SU-DHL-6 (cell line): ENCODE measurements around the gene PRR12.

Experiments
- H2AFZ ChIP-seq: fragments of 200-600 bp; sonication (generic); 2 replicates; pipeline ENCODE4 v1.6.1; 2014; ENCODE audit warnings: low read depth, mild to moderate bottlenecking, moderate library complexity, mixed read lengths, antibody characterized with exemption, low read length; ENCODE audit not compliant: severe bottlenecking
- H3F3A ChIP-seq: fragments of 200-600 bp; shearing (Covaris generic); 2 replicates; pipeline ENCODE4 v1.6.0; 2016; ENCODE audit warnings: antibody characterized with exemption, mild to moderate bottlenecking; ENCODE audit not compliant: insufficient read depth
- H3K27ac ChIP-seq: fragments of 200-600 bp; sonication (generic); 2 replicates; pipeline ENCODE4 v1.5.1; 2016; ENCODE audit warnings: low read depth, mild to moderate bottlenecking, low read length, moderate library complexity, mixed read lengths
- H3K27me3 ChIP-seq: fragments of 200-600 bp; sonication (generic), shearing (Covaris generic); 2 replicates; pipeline ENCODE4 v1.6.0; 2014; ENCODE audit warnings: mild to moderate bottlenecking, low read length
- H3K36me3 ChIP-seq: fragments of 200-600 bp; sonication (generic); 2 replicates; pipeline ENCODE4 v1.6.1; 2014; ENCODE audit warnings: mild to moderate bottlenecking, low read length, mixed read lengths
- H3K4me2 ChIP-seq: fragments of 300-600, 200-600 bp; shearing (Covaris generic), sonication (generic); 2 replicates; pipeline ENCODE4 v1.6.0; 2014; ENCODE audit warnings: low read length, low read depth, mild to moderate bottlenecking; ENCODE audit not compliant: poor library complexity, severe bottlenecking
- H3K4me3 ChIP-seq: fragments of 200-600 bp; sonication (generic); 2 replicates; pipeline ENCODE4 v1.5.1; 2014; ENCODE audit warnings: antibody characterized with exemption, low read length, mild to moderate bottlenecking, mixed read lengths; ENCODE audit not compliant: insufficient read depth, poor library complexity, severe bottlenecking
- H3K79me2 ChIP-seq: fragments of 200-600 bp; sonication (generic); 2 replicates; pipeline ENCODE4 v1.6.1; 2014; ENCODE audit warnings: mild to moderate bottlenecking, low read length, moderate library complexity; ENCODE audit not compliant: insufficient read depth
- H3K9ac ChIP-seq: fragments of 200-600 bp; sonication (generic); 2 replicates; pipeline ENCODE4 v1.7.0; 2014; ENCODE audit warnings: mild to moderate bottlenecking, low read length
- H3K9me2 ChIP-seq: fragments of 200-600 bp; sonication (generic); replicated peaks from 2 replicates; pipeline ENCODE4 v1.6.1; 2014; ENCODE audit warnings: low read length; ENCODE audit not compliant: insufficient read depth
- H3K9me3 ChIP-seq: fragments of 200-600 bp; sonication (generic); 2 replicates; pipeline ENCODE4 v1.6.1; 2014; ENCODE audit warnings: low read length, mixed read lengths; ENCODE audit not compliant: insufficient read depth
- H4K20me1 ChIP-seq: fragments of 200-600 bp; sonication (generic); 2 replicates; pipeline ENCODE4 v1.6.1; 2014; ENCODE audit warnings: low read depth, mild to moderate bottlenecking, antibody characterized with exemption, low read length, moderate library complexity, mixed read lengths
- EZH2phosphoT487 ChIP-seq: fragments of 200-600 bp; sonication (generic), shearing (Covaris generic); conservative IDR thresholded peaks from 2 replicates; pipeline ENCODE4 v1.6.1; 2018; ENCODE audit warnings: mild to moderate bottlenecking, antibody characterized with exemption, low read length, moderate library complexity, mixed read lengths
- TF ChIP-seq, protein P1 (sequence below): fragments of 200-600 bp; sonication (generic); IDR thresholded peaks from one replicate; pipeline ENCODE4 v1.5.1; 2017; ENCODE audit warnings: antibody characterized with exemption, mild to moderate bottlenecking, low read length, moderate library complexity; ENCODE audit not compliant: insufficient read depth, poor library complexity, severe bottlenecking

PRR12 gene

DNA sequence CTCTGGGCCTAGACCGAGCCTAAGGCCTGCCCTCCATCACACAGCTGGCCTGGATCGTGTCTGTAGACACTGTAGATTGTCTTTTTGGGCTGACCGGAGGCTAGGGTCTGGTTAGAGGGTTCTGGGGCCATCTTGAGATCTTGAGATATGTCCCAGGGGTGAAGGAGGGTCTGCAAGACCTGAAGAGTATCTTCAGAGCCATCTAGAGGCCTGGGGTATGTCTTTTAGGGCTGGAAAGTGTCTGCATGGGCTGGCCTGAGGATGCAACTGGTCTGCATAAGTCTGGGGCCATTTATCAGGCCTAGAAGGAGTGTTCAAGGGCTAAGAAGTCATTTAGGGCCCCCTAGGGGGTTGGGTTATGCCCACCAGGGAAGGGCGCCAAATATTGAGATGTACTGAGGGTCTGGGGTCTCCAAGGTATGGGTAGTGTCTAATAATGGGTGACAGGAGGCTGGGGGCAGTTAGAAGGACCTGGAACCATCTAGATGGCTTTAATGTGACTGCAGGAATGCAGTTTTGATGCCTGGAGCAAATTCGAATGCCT is 51.6 kb downstream of the PRR12 start:
- Histone ChIP-seq H3K27me3 (no peaks in the 10 kb centered on the region), H3K9me2 (no peaks in the 10 kb centered on the region), H2AFZ (no peak overlapping the region), H3K9me3 (no peaks in the 10 kb centered on the region), H3K4me3 (peak overlapping the region; percentile 66), H3K9ac (peak overlapping the region; percentile 80), H3K79me2 (peaks cover 28% of the 10 kb centered on the region), H3K27ac (peak overlapping the region; percentile 64), H3K4me2 (peak overlapping the region; percentile 68), H4K20me1 (no peaks in the 10 kb centered on the region), H3K36me3 (no peaks in the 10 kb centered on the region), H3F3A (0 out of 2 replicates have a peak, but pooled peaks cover 12% of the 10 kb centered on the region)
- TF ChIP-seq, protein P1, sequence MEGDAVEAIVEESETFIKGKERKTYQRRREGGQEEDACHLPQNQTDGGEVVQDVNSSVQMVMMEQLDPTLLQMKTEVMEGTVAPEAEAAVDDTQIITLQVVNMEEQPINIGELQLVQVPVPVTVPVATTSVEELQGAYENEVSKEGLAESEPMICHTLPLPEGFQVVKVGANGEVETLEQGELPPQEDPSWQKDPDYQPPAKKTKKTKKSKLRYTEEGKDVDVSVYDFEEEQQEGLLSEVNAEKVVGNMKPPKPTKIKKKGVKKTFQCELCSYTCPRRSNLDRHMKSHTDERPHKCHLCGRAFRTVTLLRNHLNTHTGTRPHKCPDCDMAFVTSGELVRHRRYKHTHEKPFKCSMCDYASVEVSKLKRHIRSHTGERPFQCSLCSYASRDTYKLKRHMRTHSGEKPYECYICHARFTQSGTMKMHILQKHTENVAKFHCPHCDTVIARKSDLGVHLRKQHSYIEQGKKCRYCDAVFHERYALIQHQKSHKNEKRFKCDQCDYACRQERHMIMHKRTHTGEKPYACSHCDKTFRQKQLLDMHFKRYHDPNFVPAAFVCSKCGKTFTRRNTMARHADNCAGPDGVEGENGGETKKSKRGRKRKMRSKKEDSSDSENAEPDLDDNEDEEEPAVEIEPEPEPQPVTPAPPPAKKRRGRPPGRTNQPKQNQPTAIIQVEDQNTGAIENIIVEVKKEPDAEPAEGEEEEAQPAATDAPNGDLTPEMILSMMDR = no peak
- TF ChIP-seq EZH2phosphoT487 = no peak

DNA sequence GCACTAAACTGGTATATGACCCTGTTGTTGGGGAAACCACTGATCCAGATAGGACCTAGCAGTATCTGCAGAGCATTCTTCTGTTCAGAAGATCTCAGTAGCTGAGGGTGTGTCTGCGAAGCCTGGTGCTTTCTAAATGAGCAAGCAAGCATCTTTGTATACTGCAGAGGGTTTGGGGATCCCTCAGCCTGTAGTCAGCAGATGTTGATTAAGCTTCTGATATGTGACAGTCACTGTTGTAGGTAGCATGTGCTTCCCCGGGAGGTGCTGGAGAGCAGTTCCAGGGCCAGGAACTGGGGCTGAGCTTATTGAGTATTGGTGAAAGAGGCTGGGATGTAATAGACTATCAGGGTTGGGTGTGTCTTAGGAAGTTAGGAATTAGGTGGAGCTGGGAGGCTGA is 52.5 kb downstream of the PRR12 start:
- Histone ChIP-seq H3K4me2 (peak overlapping the region; percentile 68), H3K9ac (peak overlapping the region; percentile 80), H3K9me3 (no peaks in the 10 kb centered on the region), H3K27me3 (no peaks in the 10 kb centered on the region), H3K36me3 (no peaks in the 10 kb centered on the region), H2AFZ (no peak overlapping the region), H3K79me2 (peaks cover 28% of the 10 kb centered on the region), H4K20me1 (no peaks in the 10 kb centered on the region), H3F3A (0 out of 2 replicates have a peak, but pooled peaks cover 12% of the 10 kb centered on the region), H3K27ac (no peak overlapping the region), H3K9me2 (no peaks in the 10 kb centered on the region), H3K4me3 (no peak overlapping the region)
- TF ChIP-seq, protein P1 = no peak
- no peak for TF ChIP-seq EZH2phosphoT487

DNA sequence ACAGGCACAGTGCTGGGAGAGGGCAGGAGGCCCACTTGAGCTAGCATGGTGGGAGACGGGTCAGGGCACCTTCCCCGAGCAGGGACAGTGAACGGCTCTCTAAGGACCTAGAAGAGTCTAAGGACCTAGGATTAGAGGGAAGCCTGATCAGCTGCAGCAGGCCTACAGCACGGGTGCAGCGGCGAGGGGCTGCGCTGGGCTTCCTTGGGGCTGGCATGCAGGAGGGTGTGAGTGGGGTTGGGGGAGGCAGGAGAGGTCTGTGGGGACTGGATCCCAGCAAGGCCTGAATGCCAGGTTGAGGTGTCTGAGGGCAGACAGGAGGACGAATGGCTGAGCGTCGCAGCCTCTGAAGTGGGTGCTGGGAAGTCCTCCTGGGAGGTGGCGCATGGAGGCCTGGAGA is 54.6 kb downstream of the PRR12 start:
- Histone ChIP-seq H3K9ac (no peak overlapping the region), H3F3A (0 out of 2 replicates have a peak, but pooled peaks cover 12% of the 10 kb centered on the region), H3K4me2 (no peak overlapping the region), H3K9me2 (no peaks in the 10 kb centered on the region), H3K79me2 (peaks cover 28% of the 10 kb centered on the region), H3K27ac (no peak overlapping the region), H4K20me1 (no peaks in the 10 kb centered on the region), H2AFZ (no peak overlapping the region), H3K27me3 (no peaks in the 10 kb centered on the region), H3K36me3 (no peaks in the 10 kb centered on the region; the same call in 1 of the 2 replicates), H3K9me3 (no peaks in the 10 kb centered on the region), H3K4me3 (no peak overlapping the region)
- TF ChIP-seq EZH2phosphoT487 = no peak
- TF ChIP-seq, protein P1 = no peak
